NCI-H1417 treated with DMSO at 0.1 percent for 48 hours (cell line): ENCODE measurements around the gene ADAM15.

Experiments
- DNase-seq: peaks from one replicate; lab custom pipeline; 2025; lab: John Stamatoyannopoulos, UW

Gene ADAM15

GRCh38 chr1:155086856-155087535 lies 35.9 kb downstream of the ADAM15 start:
- DNase-seq, result no peak

- peak; percentile 38 for DNase-seq
Observed at GRCh38 chr1:155091071-155092051, 40.2 kb downstream of the ADAM15 start.

- DNase-seq, result no peak
Observed at GRCh38 chr1:155092131-155092530, 41.0 kb downstream of the ADAM15 start.

GRCh38 chr1:155092641-155093040 lies 41.5 kb downstream of the ADAM15 start:
- no peak for DNase-seq

GRCh38 chr1:155093911-155094621 lies 43.0 kb downstream of the ADAM15 start:
- no peak for DNase-seq

- DNase-seq, result no peak
Observed at GRCh38 chr1:155094622-155094948, 43.5 kb downstream of the ADAM15 start.

GRCh38 chr1:155099331-155099730 lies 48.2 kb downstream of the ADAM15 start:
- no peak for DNase-seq

GRCh38 chr1:155103325-155103724 lies 52.2 kb downstream of the ADAM15 start:
- DNase-seq, result no peak

- DNase-seq, result no peak
Observed at GRCh38 chr1:155104605-155105534, 53.8 kb downstream of the ADAM15 start.

- DNase-seq, result no peak
Observed at GRCh38 chr1:155105604-155106011, 54.5 kb downstream of the ADAM15 start.

GRCh38 chr1:155106862-155107261 lies 55.7 kb downstream of the ADAM15 start:
- DNase-seq, result no peak

GRCh38 chr1:155107309-155108264 lies 56.5 kb downstream of the ADAM15 start:
- no peak for DNase-seq

- DNase-seq, result no peak
Observed at GRCh38 chr1:155108296-155108695, 57.2 kb downstream of the ADAM15 start.

GRCh38 chr1:155110381-155110780 lies 59.3 kb downstream of the ADAM15 start:
- DNase-seq, result no peak

- no peak for DNase-seq
Observed at GRCh38 chr1:155110826-155111225, 59.7 kb downstream of the ADAM15 start.
